ENCODE measurements around the gene MYO3B.

The MYO3B gene

DNA sequence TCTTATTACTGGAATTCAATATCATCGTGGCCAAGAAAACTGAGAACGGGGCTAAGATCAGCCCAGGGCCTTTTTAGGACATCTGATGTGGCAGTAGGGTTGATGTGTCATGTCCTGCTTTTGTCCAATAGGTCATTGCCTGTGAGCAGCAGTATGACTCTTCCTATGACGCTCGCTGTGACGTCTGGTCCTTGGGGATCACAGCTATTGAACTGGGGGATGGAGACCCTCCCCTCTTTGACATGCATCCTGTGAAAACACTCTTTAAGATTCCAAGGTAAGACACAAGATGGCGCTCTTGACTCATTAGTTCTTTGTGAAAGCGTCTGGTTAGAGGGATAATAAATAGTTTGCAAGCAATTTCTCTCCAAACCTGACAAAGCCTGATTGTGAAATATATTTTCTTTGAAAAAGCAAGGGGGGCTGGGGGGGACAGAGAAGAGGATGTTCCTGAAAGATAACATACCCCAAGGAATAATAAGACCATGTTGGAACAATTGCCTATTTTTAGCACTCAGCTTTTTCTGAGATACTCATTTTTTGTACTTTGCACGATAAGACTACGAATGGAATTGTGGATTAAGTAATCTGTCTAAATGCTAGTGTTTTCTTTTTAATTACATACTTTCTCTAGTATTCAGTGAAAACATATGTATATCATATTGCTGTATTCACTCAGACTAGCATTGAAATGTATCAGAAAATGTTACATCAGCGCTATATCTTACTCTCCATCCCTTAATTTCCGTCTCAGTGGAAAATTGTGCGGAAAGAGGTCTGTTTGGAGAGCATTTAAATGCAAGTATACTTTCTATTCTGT is 58.1 kb downstream of the MYO3B start:
- TF ChIP-seq ZFX (IDR thresholded peaks at IDR 0.05; ENCODE audit: borderline replicate concordance) = no peak
- TF ChIP-seq, protein P1, sequence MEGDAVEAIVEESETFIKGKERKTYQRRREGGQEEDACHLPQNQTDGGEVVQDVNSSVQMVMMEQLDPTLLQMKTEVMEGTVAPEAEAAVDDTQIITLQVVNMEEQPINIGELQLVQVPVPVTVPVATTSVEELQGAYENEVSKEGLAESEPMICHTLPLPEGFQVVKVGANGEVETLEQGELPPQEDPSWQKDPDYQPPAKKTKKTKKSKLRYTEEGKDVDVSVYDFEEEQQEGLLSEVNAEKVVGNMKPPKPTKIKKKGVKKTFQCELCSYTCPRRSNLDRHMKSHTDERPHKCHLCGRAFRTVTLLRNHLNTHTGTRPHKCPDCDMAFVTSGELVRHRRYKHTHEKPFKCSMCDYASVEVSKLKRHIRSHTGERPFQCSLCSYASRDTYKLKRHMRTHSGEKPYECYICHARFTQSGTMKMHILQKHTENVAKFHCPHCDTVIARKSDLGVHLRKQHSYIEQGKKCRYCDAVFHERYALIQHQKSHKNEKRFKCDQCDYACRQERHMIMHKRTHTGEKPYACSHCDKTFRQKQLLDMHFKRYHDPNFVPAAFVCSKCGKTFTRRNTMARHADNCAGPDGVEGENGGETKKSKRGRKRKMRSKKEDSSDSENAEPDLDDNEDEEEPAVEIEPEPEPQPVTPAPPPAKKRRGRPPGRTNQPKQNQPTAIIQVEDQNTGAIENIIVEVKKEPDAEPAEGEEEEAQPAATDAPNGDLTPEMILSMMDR (IDR thresholded peaks at IDR 0.05) = peak; percentile 56
- no peak overlapping the region for H3K27ac ChIP-seq

DNA sequence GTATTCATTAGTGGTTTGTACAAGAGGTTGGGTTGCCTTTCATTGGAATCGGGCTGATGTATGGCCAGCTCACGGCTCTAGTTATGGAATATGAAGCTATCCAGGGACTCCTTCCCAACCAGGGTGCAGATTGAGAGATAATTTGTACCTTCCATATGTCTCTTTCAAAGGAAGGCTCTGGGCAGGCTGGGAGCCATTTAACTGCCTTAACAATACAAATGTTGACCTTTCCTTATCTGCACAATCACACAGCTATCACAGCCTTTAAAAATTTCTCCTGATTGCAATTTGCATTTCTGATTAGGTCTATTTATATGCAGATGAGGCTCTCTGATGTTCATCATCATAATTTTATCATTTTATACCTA is 58.7 kb downstream of the MYO3B start:
- TF ChIP-seq, protein P1 (IDR thresholded peaks at IDR 0.05) = no peak
- TF ChIP-seq ZFX (IDR thresholded peaks at IDR 0.05; ENCODE audit: borderline replicate concordance) = no peak
- no peak overlapping the region for H3K27ac ChIP-seq

DNA sequence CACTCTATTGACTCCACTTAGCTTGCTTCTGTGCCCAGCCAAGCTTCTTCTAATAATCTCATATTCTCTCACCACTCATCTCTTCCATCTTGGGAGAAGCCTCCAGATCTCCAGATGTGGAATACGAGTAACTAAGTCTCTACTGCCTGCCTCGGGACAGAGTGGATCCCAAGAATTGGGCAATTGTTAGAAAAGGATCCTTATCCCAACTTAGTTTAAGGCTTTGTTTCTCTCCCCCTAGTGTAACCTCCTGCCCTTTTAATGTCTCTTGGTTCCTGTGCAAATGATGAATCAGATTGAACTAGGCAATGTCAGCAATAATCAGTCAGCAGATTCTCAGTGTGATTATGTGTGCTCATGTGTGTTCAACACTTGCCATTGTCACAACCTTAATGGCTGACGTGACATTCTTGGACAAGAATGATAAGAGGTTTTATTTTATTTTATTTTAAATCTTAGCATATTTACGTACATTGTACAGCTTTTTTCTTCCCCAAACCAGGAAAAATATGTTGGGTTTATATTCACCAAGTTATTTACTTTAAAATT is 59.7 kb downstream of the MYO3B start:
- TF ChIP-seq, protein P1 (IDR thresholded peaks at IDR 0.05) = no peak
- no peak for TF ChIP-seq ZFX (IDR thresholded peaks at IDR 0.05; ENCODE audit: borderline replicate concordance)
- H3K27ac ChIP-seq = no peak overlapping the region

DNA sequence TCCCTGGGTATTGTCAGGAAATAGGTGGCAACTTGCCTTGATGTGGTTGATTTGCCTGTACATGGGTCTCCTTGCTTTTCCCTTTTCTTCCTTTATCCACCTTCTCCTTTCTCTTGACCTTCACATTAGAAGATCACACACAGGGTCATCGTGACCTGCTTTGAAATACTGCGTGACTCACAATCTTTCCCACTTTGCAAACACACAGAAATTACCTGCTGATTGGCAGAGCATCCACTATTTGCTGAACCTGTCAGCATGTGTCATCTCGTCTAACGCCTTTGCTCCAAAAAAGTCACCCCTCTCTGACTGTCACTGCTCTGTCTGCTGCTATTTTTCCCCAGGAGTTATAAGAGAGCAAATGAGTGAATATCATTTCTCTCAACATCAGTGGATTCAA is 60.8 kb downstream of the MYO3B start:
- H3K27ac ChIP-seq = no peak overlapping the region
- TF ChIP-seq, protein P1 (IDR thresholded peaks at IDR 0.05) = no peak
- TF ChIP-seq ZFX (IDR thresholded peaks at IDR 0.05; ENCODE audit: borderline replicate concordance) = no peak

DNA sequence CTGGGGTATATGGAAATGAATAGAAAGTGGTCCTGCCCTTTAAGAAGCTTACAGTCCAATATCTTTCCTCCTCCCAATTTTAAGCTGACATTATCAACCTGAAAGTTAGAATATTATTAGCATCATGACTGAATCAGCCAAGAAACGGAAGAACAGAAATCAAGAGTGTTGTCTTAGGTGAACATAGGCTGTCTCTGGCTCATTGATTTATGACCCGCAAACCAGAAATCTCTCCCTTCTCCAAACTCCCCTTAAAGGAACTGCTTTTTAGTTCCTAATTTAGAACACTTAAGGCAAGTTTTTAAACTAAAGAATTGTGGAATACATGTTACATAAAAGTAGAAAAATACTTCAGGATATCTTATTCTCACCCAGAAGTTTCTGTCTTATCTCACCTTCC is 62.7 kb downstream of the MYO3B start:
- TF ChIP-seq, protein P1 (IDR thresholded peaks at IDR 0.05) = no peak
- TF ChIP-seq ZFX (IDR thresholded peaks at IDR 0.05; ENCODE audit: borderline replicate concordance) = no peak
- no peak overlapping the region for H3K27ac ChIP-seq

DNA sequence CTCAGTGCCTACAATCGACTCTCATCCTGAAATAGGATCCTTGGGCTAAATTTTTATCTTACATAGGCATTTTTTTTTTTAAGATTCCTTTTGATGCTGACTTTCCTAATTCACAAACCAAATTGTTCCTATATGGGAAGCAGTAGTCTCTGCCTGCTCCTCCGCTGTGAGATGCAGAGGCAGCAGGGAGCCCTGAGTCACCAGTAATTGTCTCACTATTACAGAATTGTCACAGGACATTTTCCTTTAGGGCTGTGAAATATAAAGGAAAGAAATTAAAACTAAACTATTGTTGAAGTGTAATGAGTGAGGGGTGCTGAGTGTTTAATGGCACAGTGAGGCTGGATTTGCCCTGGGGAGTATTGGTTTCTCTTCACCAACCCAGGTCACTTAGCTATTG is 63.8 kb downstream of the MYO3B start:
- TF ChIP-seq, protein P1 (IDR thresholded peaks at IDR 0.05) = no peak
- TF ChIP-seq ZFX (IDR thresholded peaks at IDR 0.05; ENCODE audit: borderline replicate concordance) = no peak
- no peak overlapping the region for H3K27ac ChIP-seq

DNA sequence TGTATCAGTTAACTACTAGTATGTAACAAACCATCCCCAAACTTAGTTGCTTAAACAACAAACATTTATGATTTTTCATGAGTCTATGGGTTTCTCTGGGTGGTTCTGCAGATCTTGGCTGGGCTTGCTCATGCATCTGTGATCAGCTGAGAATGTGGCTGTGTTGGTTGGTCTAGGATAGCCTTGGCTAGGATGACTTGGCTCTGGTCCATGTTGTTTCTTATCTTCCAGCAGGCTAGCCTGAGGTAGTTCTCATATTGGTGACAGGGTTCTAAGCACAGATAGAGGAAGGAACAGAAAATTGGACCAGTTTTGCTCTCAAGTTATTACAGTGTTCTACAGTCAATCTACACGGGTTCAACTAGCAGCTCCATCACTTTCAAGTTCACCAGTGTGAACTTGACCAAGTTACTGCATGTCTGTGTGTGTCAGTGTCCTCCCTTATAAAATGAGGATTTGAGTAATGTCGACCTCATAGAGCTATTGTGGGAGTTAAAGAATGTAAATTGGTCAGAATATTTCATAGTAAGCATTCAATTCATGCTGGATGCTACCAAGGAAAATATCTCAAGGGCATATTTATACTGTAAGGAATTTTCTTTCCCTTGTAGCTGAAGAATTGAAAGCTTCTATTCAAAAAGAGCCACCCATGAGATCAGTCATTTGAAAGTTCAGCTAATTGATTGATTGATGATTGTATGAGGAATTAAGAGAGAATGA is 65.3 kb downstream of the MYO3B start:
- H3K27ac ChIP-seq = no peak overlapping the region
- TF ChIP-seq, protein P1 (IDR thresholded peaks at IDR 0.05) = no peak
- TF ChIP-seq ZFX (IDR thresholded peaks at IDR 0.05; ENCODE audit: borderline replicate concordance) = no peak
